SK-N-SH treated with all-trans-retinoic acid at 6 μM for 48 hours (cell line): Measurements from ENCODE around the gene FAM117B.

Experiments
- BACH2 ChIP-seq: fragments of 250-450 bp; sonication (Bioruptor Pico); IDR thresholded peaks from 2 replicates; pipeline ENCODE4 v1.9.0; 2021; ENCODE audit warnings: mild to moderate bottlenecking, borderline replicate concordance
- CSDC2 ChIP-seq: fragments of 250-450 bp; sonication (Bioruptor Pico); IDR thresholded peaks from 2 replicates; pipeline ENCODE4 v1.5.0; 2020; ENCODE audit warnings: mild to moderate bottlenecking, moderate library complexity
- ISL1 ChIP-seq: fragments of 250-450 bp; sonication (Bioruptor Pico); IDR thresholded peaks from 2 replicates; pipeline ENCODE4 v2.1.2; 2022; ENCODE audit warnings: mild to moderate bottlenecking, moderate library complexity
- RARB ChIP-seq: fragments of 250-450 bp; sonication (Bioruptor Pico); IDR thresholded peaks from 2 replicates; pipeline ENCODE4 v1.8.0; 2021; ENCODE audit warnings: mild to moderate bottlenecking, moderate library complexity
- SNAI2 ChIP-seq: fragments of 250-450 bp; sonication (Bioruptor Pico); IDR thresholded peaks from 2 replicates; pipeline ENCODE4 v1.5.0; 2020; ENCODE audit warnings: mild to moderate bottlenecking, moderate library complexity
- ZFP3 ChIP-seq: fragments of 250-450 bp; sonication (Bioruptor Pico); IDR thresholded peaks from 2 replicates; pipeline ENCODE4 v1.5.0; 2020; ENCODE audit warnings: mild to moderate bottlenecking, moderate library complexity
- TF ChIP-seq, protein P1 (sequence below): fragments of 250-450 bp; sonication (Bioruptor Pico); IDR thresholded peaks from 2 replicates; pipeline ENCODE4 v1.8.0; 2020; ENCODE audit warnings: mild to moderate bottlenecking, moderate library complexity, borderline replicate concordance
- TF ChIP-seq, protein P2 (sequence below): fragments of 250-450 bp; sonication (Bioruptor Pico); IDR thresholded peaks from 2 replicates; pipeline ENCODE4 v1.5.0; 2020; ENCODE audit warnings: mild to moderate bottlenecking, moderate library complexity

DNA sequence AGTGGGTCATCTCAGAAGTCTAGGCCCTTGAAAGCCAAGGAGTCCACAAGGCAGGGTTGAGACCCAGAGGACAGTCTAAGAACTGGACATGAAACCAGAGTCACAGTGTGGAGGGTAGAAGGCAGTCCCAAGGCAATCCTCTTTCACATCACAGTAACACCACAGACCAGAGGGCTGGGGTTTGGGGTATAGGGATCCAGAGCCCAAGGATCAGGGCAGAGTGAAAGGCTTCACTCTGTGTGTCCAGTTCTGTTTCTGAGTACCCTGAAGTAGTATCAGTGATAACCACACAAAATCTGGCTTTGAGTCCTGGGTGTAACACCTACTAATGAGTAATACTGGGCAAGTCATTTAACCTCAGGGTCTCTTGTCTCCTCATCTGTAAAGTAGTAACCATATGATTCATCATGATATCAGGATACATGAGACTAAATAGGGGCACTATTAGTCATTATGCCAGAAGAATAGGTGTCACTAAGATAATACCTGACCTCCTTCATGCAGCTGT lies 145.8 kb downstream of the FAM117B start:
- TF ChIP-seq ZFP3 (CRISPR knock-in tag) (no peak), CSDC2 (CRISPR knock-in tag) (no peak), ISL1 (CRISPR knock-in tag) (no peak), SNAI2 (CRISPR knock-in tag) (no peak), RARB (CRISPR knock-in tag) (no peak), BACH2 (CRISPR knock-in tag) (no peak)
- TF ChIP-seq, protein P1, sequence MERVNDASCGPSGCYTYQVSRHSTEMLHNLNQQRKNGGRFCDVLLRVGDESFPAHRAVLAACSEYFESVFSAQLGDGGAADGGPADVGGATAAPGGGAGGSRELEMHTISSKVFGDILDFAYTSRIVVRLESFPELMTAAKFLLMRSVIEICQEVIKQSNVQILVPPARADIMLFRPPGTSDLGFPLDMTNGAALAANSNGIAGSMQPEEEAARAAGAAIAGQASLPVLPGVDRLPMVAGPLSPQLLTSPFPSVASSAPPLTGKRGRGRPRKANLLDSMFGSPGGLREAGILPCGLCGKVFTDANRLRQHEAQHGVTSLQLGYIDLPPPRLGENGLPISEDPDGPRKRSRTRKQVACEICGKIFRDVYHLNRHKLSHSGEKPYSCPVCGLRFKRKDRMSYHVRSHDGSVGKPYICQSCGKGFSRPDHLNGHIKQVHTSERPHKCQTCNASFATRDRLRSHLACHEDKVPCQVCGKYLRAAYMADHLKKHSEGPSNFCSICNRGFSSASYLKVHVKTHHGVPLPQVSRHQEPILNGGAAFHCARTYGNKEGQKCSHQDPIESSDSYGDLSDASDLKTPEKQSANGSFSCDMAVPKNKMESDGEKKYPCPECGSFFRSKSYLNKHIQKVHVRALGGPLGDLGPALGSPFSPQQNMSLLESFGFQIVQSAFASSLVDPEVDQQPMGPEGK (CRISPR knock-in tag): no peak
- TF ChIP-seq, protein P2, sequence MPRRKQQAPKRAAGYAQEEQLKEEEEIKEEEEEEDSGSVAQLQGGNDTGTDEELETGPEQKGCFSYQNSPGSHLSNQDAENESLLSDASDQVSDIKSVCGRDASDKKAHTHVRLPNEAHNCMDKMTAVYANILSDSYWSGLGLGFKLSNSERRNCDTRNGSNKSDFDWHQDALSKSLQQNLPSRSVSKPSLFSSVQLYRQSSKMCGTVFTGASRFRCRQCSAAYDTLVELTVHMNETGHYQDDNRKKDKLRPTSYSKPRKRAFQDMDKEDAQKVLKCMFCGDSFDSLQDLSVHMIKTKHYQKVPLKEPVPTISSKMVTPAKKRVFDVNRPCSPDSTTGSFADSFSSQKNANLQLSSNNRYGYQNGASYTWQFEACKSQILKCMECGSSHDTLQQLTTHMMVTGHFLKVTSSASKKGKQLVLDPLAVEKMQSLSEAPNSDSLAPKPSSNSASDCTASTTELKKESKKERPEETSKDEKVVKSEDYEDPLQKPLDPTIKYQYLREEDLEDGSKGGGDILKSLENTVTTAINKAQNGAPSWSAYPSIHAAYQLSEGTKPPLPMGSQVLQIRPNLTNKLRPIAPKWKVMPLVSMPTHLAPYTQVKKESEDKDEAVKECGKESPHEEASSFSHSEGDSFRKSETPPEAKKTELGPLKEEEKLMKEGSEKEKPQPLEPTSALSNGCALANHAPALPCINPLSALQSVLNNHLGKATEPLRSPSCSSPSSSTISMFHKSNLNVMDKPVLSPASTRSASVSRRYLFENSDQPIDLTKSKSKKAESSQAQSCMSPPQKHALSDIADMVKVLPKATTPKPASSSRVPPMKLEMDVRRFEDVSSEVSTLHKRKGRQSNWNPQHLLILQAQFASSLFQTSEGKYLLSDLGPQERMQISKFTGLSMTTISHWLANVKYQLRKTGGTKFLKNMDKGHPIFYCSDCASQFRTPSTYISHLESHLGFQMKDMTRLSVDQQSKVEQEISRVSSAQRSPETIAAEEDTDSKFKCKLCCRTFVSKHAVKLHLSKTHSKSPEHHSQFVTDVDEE (CRISPR knock-in tag): no peak
